ENCODE results near the gene HPSE2. TPM values are rescaled to one million over a fixed set of nuclear protein-coding genes. Genes with fewer than 3 reads are reported as not detected.

HPSE2 gene
- total RNA-seq, 1 donor: not detected

DNA sequence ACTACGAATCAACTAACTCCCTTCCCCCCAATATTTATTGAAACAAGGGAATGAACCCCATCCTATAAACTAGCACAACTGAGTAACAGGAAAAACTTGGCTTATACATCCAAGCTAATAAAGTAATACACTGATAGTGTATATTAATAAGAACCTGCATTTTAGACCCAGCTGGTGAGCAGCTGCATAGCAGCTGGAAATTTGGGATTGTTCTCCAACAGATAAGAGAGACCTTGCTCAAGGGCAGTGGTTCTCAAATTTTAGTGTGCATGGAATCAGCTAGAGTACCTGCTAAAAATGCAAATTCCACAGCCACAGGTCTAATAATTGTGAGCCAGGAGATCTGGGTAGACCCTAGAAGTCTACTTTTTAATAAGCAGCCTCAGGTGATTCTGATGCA is 404.3 kb downstream of the HPSE2 start:
- Histone ChIP-seq H3K4me1 (ENCODE audit: insufficient read depth, low read length) (no peaks in the 10 kb centered on the region), H3K9me3 (ENCODE audit: low read depth, low read length) (no peaks in the 10 kb centered on the region), H3K4me3 (ENCODE audit: low read length) (no peak overlapping the region), H3K27me3 (ENCODE audit: insufficient read depth, low read length) (no peaks in the 10 kb centered on the region)

DNA sequence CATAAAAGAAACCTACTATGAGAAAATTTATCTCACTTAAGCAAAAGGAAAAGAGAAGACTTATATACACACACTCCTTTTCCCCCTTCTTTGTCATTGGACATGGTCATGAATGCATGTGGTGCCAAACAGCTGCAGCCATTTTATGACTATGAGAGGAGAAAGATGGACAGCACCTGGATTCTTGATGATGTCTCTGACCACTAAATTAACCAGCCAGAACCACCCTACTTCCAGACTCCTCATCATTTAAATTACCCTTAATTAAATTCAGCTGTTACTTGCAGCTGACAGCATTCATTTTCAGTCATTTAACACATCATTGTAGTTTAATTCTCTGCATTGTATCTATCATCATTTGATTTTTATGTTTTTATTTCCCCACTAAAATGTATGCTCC is 409.9 kb downstream of the HPSE2 start:
- no peaks in the 10 kb centered on the region for H3K9me3 ChIP-seq (ENCODE audit: low read depth, low read length)
- no peaks in the 10 kb centered on the region for H3K4me1 ChIP-seq (ENCODE audit: insufficient read depth, low read length)

DNA sequence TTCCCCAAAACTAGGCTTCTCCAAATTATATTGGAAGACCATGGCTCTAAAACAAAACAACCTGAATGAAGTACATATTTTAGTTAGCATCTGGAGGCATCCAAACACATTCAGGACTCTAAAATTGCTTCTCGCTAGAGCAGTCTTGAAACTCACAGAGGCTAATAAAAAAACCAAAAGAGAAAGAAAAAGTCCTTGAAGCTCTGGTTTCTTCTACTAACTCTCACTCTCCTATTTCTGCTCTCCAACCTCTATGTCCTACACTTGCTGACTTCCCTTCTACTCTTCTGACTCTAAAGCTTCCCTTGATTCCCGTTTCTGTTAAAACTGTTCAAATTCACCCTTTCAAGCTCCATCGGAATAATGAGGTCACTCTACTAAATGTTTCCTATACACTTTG is 418.3 kb downstream of the HPSE2 start:
- Histone ChIP-seq H3K4me3 (ENCODE audit: low read length) (no peak overlapping the region), H3K27me3 (ENCODE audit: insufficient read depth, low read length) (peaks cover 4% of the 10 kb centered on the region), H3K9me3 (ENCODE audit: low read depth, low read length) (no peaks in the 10 kb centered on the region), H3K4me1 (ENCODE audit: insufficient read depth, low read length) (no peaks in the 10 kb centered on the region)

More for the DNA sequence above, 409.9 kb downstream of the HPSE2 start:
- H3K27me3 ChIP-seq (ENCODE audit: insufficient read depth, low read length): peaks cover 4% of the 10 kb centered on the region
- H3K4me3 ChIP-seq (ENCODE audit: low read length): no peak overlapping the region

DNA sequence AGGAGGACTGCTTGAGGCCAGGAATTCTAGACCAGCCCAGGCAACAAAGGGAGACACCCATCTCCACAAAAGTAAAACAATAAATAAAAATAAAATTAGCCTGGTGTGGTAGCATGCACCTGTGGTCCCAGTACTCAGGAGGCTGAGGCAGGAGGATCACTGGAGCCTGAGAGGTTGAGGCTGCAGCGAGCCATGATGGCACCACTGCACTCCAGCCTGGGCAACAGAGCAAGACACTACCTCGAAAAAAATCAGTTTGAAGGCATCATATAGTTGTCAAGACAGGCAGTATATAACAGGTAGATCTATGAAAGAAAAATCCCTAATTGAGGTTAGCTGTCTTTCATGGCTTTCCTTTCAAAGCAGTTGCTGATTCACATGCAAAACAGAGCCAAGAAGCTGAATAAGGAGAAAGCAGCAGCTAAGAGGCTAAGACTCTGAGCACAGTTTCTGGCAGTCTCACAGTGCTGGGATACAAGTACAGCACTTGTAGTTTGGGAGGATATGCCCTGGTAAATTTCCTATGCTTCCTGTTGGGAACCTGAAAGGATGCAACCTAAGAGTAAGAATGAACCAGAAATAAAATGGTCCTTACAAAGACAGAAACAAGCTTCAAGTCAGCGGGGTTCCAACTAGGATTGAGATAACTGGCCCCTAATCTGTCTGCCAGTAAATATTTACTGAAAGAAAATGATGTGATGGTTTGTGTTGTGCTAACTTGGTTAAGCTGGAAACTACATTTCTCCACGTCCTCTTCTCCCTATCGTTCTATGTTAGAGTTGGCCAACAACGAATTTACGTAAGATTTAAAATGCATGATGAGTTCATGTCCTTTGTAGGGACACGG is 420.4 kb downstream of the HPSE2 start:
- H3K9me3 ChIP-seq (ENCODE audit: low read depth, low read length): no peaks in the 10 kb centered on the region
- H3K27me3 ChIP-seq (ENCODE audit: insufficient read depth, low read length): no peaks in the 10 kb centered on the region
- no peaks in the 10 kb centered on the region for H3K4me1 ChIP-seq (ENCODE audit: insufficient read depth, low read length)
- no peak overlapping the region for H3K4me3 ChIP-seq (ENCODE audit: low read length)

DNA sequence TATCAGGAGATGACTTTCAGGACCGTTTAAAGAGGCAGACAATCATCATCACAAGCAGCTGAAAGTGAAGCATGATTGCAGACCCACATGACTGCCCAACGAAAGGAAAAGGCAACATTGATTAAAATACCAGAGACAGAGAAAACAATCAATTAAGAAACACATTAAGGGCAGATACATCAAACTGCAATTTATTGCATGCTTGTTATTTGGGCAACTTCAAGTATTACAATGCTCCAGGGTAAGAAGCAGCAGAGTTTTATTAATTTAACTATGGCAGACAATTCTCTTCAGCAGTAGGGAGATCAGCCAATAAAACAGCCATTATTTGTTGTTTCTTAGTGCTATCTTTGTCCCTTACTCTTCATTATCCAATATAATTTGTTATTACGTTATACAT is 421.2 kb downstream of the HPSE2 start:
- Histone ChIP-seq H3K4me1 (ENCODE audit: insufficient read depth, low read length) (no peaks in the 10 kb centered on the region), H3K27me3 (ENCODE audit: insufficient read depth, low read length) (no peaks in the 10 kb centered on the region), H3K9me3 (ENCODE audit: low read depth, low read length) (no peaks in the 10 kb centered on the region), H3K4me3 (ENCODE audit: low read length) (no peak overlapping the region)

DNA sequence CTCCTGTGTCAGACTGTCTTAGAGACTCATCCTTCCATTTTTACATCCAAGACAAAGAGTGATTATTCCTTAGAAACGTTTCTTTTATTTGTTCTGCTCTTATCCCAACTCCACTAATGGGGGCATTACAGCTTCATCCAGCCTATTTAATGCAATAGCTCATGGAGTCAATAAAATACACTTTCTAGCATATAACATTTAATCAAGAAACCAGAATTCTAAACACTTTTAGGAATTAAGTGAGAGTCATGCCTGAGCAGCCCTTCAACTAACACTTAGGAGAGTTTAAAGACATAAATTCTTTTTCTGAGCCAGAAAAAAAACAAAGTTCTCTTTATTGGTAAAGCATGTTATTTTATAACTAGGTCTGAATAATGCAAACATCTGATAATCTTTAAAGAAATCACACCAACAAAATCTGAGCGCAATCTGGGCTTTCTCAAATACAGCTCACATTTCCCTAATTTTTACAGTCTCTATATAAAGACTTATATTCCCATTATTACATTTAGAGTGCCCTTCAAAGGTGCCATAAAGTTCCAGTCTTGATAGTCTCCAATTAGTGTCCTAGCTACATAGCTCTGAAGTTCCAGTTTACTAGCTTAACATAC is 427.3 kb downstream of the HPSE2 start:
- no peak overlapping the region for H3K4me3 ChIP-seq (ENCODE audit: low read length)
- H3K4me1 ChIP-seq (ENCODE audit: insufficient read depth, low read length): no peaks in the 10 kb centered on the region
- no peaks in the 10 kb centered on the region for H3K9me3 ChIP-seq (ENCODE audit: low read depth, low read length)
- H3K27me3 ChIP-seq (ENCODE audit: insufficient read depth, low read length): no peaks in the 10 kb centered on the region

DNA sequence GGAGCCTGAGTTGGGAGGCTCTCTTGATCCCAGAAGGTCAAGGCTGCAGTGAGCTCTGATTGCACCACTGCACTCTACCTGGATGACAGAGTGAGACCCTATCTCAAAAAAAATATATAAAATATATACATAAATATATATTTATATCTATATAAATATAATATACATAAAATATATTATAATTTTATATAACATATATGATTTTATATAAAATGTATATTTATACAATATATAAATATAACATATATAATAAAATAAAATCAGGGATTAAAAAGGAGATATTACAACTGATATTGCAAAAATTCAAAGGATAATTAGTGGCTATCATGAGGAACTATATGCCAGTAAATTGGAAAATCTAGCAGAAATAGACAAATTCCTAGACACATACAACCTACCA is 435.4 kb downstream of the HPSE2 start:
- Histone ChIP-seq H3K4me1 (ENCODE audit: insufficient read depth, low read length) (no peaks in the 10 kb centered on the region), H3K27me3 (ENCODE audit: insufficient read depth, low read length) (no peaks in the 10 kb centered on the region), H3K9me3 (ENCODE audit: low read depth, low read length) (no peaks in the 10 kb centered on the region), H3K4me3 (ENCODE audit: low read length) (no peak overlapping the region)

DNA sequence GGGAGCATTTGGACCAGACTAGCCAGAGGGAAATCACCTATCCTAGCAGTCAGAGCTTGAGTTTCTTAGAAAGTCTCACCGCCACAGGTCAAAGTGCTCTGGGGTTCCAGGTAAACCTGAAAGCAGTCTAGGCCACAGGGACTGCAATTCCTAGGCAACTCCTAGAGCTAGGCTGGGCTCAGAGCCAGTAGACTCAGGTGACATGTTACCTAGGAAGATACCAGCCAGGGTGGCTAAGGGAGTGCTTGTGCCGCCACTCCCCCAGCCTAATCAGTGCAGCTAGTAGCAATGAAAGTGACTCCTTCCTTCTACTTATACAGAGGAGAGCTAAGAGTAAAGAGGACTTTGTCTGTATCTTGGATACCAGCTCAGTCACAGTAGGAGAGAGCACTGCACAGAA is 440.2 kb downstream of the HPSE2 start:
- H3K9me3 ChIP-seq (ENCODE audit: low read depth, low read length): no peaks in the 10 kb centered on the region
- no peak overlapping the region for H3K4me3 ChIP-seq (ENCODE audit: low read length)
- no peaks in the 10 kb centered on the region for H3K27me3 ChIP-seq (ENCODE audit: insufficient read depth, low read length)
- H3K4me1 ChIP-seq (ENCODE audit: insufficient read depth, low read length): no peaks in the 10 kb centered on the region

DNA sequence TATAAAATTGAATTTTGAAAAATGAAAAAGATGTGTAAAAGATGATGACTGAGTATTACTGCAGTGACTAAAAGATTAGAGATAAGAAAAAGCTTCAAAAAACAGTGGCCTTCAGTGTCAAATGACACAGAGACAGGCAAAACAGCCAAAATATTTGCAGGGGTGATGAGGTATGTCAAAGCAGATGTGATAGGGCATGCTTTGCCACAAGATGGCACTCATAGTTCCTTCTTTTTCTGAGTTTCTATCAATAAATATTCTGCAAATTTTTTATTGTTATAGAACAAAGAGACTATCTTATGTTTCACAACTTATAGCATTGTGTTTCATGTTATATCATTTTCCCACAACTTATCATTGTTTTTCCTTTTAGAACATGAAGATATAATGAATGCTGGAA is 444.8 kb downstream of the HPSE2 start:
- H3K4me1 ChIP-seq (ENCODE audit: insufficient read depth, low read length): no peaks in the 10 kb centered on the region
- no peaks in the 10 kb centered on the region for H3K27me3 ChIP-seq (ENCODE audit: insufficient read depth, low read length)
- no peaks in the 10 kb centered on the region for H3K9me3 ChIP-seq (ENCODE audit: low read depth, low read length)
- H3K4me3 ChIP-seq (ENCODE audit: low read length): no peak overlapping the region

DNA sequence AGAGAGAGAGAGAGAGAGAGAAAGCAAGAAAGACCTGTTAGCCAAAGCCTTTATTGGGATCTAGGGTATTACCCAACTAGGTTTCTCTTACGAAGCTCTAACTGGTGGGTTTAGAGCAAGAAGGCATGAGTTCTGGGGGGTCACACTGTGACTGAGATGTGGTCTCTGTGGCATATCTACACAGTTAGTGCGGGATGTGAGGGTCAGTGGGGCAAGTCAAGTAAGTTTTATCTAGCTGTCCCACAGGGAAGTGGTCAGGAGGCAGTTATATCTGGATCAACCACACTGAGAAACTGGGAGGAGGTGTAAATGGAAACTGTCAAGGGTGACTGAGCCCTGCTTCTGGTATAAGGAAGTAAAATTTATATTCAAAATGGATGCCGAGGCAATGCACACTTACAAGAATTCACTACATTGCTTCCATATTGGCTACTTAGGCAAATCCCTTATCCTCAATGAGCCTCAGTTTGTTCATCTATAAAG is 457.3 kb downstream of the HPSE2 start:
- Histone ChIP-seq H3K4me1 (ENCODE audit: insufficient read depth, low read length) (no peaks in the 10 kb centered on the region), H3K9me3 (ENCODE audit: low read depth, low read length) (no peaks in the 10 kb centered on the region), H3K27me3 (ENCODE audit: insufficient read depth, low read length) (no peaks in the 10 kb centered on the region), H3K4me3 (ENCODE audit: low read length) (no peak overlapping the region)

DNA sequence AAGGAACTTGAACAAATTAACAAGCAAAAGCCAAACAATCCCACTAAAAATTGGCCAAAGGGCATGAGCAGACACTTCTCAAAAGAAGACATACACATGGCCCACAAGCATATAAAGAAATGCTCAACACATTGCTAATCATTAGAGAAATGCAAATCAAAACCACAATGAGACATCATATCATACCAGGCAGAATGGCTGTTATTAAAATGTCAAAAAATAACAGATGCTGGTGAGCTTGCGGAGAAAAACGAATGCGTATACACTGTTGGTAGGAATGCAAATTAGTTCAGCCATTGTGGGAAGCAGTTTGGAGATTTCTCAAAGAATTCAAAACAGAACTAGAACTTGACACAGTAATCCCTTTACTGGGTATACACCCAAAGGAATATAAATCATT is 477.2 kb downstream of the HPSE2 start:
- no peaks in the 10 kb centered on the region for H3K4me1 ChIP-seq (ENCODE audit: insufficient read depth, low read length)
- no peaks in the 10 kb centered on the region for H3K9me3 ChIP-seq (ENCODE audit: low read depth, low read length)
- H3K4me3 ChIP-seq (ENCODE audit: low read length): no peak overlapping the region
- peaks cover 4% of the 10 kb centered on the region for H3K27me3 ChIP-seq (ENCODE audit: insufficient read depth, low read length)

DNA sequence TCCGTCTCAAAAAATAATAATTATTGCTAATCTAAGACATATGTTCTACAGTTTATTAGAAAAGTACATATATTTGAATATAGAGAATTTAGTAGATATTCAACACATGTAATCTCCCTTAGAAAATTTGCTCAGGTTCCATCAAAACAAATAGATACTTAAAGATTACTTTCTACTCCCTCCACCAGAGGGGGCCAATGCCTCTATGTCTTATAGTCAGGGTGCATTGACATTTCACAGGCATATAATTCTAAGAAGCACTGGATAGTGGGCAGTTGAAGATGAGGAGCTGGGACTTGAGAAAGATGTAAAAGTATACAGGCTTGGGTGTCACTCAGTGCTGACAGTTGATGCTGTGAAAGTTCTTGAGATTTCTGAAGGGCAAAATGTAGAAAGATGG is 487.4 kb downstream of the HPSE2 start:
- Histone ChIP-seq H3K4me1 (ENCODE audit: insufficient read depth, low read length) (no peaks in the 10 kb centered on the region), H3K4me3 (ENCODE audit: low read length) (no peak overlapping the region), H3K9me3 (ENCODE audit: low read depth, low read length) (no peaks in the 10 kb centered on the region), H3K27me3 (ENCODE audit: insufficient read depth, low read length) (no peaks in the 10 kb centered on the region)

DNA sequence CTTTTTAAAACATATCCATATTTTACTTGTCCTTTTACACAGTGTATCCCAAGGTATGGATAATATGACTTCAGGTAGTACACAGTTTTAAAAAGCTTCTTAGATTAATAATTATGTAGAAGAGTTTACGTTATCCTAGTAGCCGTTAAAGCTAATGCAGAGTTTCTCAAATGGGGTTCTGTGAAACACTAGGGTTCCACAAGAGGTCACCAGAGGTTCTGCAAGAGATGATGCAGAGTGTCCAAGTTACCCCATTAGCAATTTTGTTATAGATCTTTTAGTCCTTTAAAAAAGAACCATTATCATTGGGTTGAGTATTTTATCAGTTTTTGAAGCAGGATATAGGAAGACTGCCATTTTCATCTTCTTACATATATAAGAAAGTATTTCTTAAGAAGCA is 490.0 kb downstream of the HPSE2 start:
- H3K4me1 ChIP-seq (ENCODE audit: insufficient read depth, low read length): no peaks in the 10 kb centered on the region
- H3K4me3 ChIP-seq (ENCODE audit: low read length): no peak overlapping the region
- H3K27me3 ChIP-seq (ENCODE audit: insufficient read depth, low read length): no peaks in the 10 kb centered on the region
- H3K9me3 ChIP-seq (ENCODE audit: low read depth, low read length): no peaks in the 10 kb centered on the region

DNA sequence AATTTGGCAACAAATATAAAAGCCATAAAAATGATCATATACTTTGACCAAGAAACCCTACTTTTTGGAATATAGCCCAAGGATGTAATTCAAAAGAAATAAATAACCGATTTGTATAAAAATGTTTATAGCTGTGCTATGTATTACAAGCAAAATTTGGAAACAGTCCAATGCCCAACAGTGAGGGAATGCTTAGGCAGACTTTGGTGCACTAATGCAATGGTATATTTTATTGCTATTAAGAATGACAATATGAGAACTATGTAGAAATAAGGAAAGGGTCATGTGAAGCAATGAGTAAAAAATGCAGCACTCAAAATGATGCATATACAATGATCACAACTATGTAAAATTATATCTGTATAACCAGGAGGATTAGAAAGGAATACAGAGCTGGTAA is 515.1 kb downstream of the HPSE2 start:
- Histone ChIP-seq H3K27me3 (ENCODE audit: insufficient read depth, low read length) (no peaks in the 10 kb centered on the region), H3K4me3 (ENCODE audit: low read length) (no peak overlapping the region), H3K4me1 (ENCODE audit: insufficient read depth, low read length) (no peaks in the 10 kb centered on the region), H3K9me3 (ENCODE audit: low read depth, low read length) (no peaks in the 10 kb centered on the region)

DNA sequence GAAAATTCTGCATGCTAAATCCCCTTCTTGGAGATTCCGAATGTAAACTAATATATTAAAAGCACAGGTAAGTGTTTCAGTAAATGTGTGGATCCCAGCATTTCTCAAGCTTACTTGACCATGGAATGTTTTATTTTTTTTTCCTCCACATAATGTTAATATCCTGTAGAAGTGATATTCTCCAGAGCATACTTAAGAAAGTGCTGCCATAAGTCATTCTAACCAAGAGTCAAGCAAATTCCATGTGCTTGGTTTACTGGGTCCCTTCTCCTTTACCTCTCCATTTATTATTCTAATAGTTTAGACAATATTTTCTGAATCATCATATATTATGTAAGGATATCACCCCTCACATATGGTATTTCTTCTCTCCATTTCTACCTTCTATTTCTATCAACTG is 522.1 kb downstream of the HPSE2 start:
- Histone ChIP-seq H3K9me3 (ENCODE audit: low read depth, low read length) (no peaks in the 10 kb centered on the region), H3K27me3 (ENCODE audit: insufficient read depth, low read length) (no peaks in the 10 kb centered on the region), H3K4me1 (ENCODE audit: insufficient read depth, low read length) (no peaks in the 10 kb centered on the region), H3K4me3 (ENCODE audit: low read length) (no peak overlapping the region)

DNA sequence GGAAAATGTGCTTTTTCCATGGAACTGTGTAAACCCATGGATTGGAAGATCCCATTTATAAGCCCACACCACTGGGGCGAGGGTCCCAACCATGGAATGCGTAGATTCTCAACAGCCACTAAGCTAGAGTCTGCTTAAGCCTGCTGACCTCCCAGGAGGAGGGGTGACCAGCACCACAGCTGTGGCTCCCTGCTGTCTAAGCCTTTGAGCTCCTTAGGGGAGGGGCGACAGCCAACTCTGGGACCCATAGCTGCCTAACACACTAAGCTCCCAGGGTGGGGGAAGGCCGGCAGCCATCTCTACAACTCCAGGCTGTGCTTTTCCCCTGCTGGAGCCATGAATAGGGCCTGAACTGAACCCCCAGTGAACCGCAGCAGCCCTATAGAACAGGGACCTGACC is 539.1 kb downstream of the HPSE2 start:
- H3K27me3 ChIP-seq (ENCODE audit: insufficient read depth, low read length): no peaks in the 10 kb centered on the region
- no peak overlapping the region for H3K4me3 ChIP-seq (ENCODE audit: low read length)
- no peaks in the 10 kb centered on the region for H3K9me3 ChIP-seq (ENCODE audit: low read depth, low read length)
- no peaks in the 10 kb centered on the region for H3K4me1 ChIP-seq (ENCODE audit: insufficient read depth, low read length)

All from mononuclear cell (primary cell).